ENCODE data around the gene IFI30.
"Not testable (repeated sequence)": the region's sequence is repeated elsewhere in the genome, so short reads cannot be mapped to it uniquely, and the experiment has no call there.

IFI30 gene

GRCh38 chr19:18152817-18153555 lies 20.6 kb upstream of the IFI30 start, which contains the start of gene PIK3R2:
Gene PIK3R2 (plus strand): TSS chr19:18153163. CDS start chr19:18155880, 2,717 bp downstream.
- peak; percentile 99 for DNase-seq (ENCODE audit: low spot score)

- DNase-seq (ENCODE audit: low spot score): peak; percentile 39
Measured at GRCh38 chr19:18153556-18154134, 20.0 kb upstream of the IFI30 start.

GRCh38 chr19:18155095-18156087 lies 18.2 kb upstream of the IFI30 start:
- DNase-seq (ENCODE audit: low spot score): no peak

- DNase-seq (ENCODE audit: low spot score): no peak
Measured at GRCh38 chr19:18156268-18156667, 17.3 kb upstream of the IFI30 start.

- DNase-seq (ENCODE audit: low spot score): peak; percentile 81
Measured at GRCh38 chr19:18156841-18157464, 16.7 kb upstream of the IFI30 start.

GRCh38 chr19:18157465-18158063 lies 16.0 kb upstream of the IFI30 start:
- DNase-seq (ENCODE audit: low spot score): no peak

GRCh38 chr19:18158467-18158866 lies 15.1 kb upstream of the IFI30 start:
- DNase-seq (ENCODE audit: low spot score): no peak

GRCh38 chr19:18159059-18159616 lies 14.5 kb upstream of the IFI30 start:
- not testable (repeated sequence) for DNase-seq (ENCODE audit: low spot score)

- DNase-seq (ENCODE audit: low spot score): no peak
Measured at GRCh38 chr19:18159810-18160209, 13.8 kb upstream of the IFI30 start.

GRCh38 chr19:18160493-18160970 lies 13.1 kb upstream of the IFI30 start:
- no peak for DNase-seq (ENCODE audit: low spot score)

- peak; percentile 96 for DNase-seq (ENCODE audit: low spot score)
Measured at GRCh38 chr19:18160971-18161635, 12.5 kb upstream of the IFI30 start.

- no peak for DNase-seq (ENCODE audit: low spot score)
Measured at GRCh38 chr19:18161636-18162002, 12.0 kb upstream of the IFI30 start.

- DNase-seq (ENCODE audit: low spot score): no peak
Measured at GRCh38 chr19:18164072-18164471, 9.5 kb upstream of the IFI30 start.

- DNase-seq (ENCODE audit: low spot score): no peak
Measured at GRCh38 chr19:18165794-18166544, 7.6 kb upstream of the IFI30 start.

GRCh38 chr19:18167011-18167410 lies 6.6 kb upstream of the IFI30 start:
- no peak for DNase-seq (ENCODE audit: low spot score)

- DNase-seq (ENCODE audit: low spot score): peak; percentile 90
Measured at GRCh38 chr19:18167975-18168645, 5.5 kb upstream of the IFI30 start.

- DNase-seq (ENCODE audit: low spot score): no peak
Measured at GRCh38 chr19:18168673-18169381, 4.8 kb upstream of the IFI30 start.

- no peak for DNase-seq (ENCODE audit: low spot score)
Measured at GRCh38 chr19:18170714-18171255, 2.8 kb upstream of the IFI30 start.
